Activated CD4-positive, alpha-beta T cell treated with anti-CD3 and anti-CD28 coated beads, Interleukin-2, amount 10 ng/mL, durations not matched to agents 24 days and 14 days (primary cell): ENCODE measurements around the gene FADD. TPM values are rescaled to one million over a fixed set of nuclear protein-coding genes. Genes with fewer than 3 reads are reported as not detected.
"Not testable (repeated sequence)": the region's sequence is repeated elsewhere in the genome, so short reads cannot be mapped to it uniquely, and the experiment has no call there.

Experiments used
- DNase-seq: peaks from one replicate; pipeline ENCODE4 v3.0.0; 2022
- H3K27ac Mint-ChIP-seq: one replicate; pipeline ENCODE4 v1.8.0; 2022; ENCODE audit warnings: mild to moderate bottlenecking, mixed read lengths
- H3K27me3 Mint-ChIP-seq: one replicate; pipeline ENCODE4 v1.8.0; 2022; ENCODE audit warnings: mixed read lengths
- H3K36me3 Mint-ChIP-seq: one replicate; pipeline ENCODE4 v1.8.0; 2022; ENCODE audit warnings: low read depth, mild to moderate bottlenecking, mixed read lengths
- H3K4me1 Mint-ChIP-seq: one replicate; pipeline ENCODE4 v1.8.0; 2021; ENCODE audit warnings: mixed read lengths
- H3K4me3 Mint-ChIP-seq: one replicate; pipeline ENCODE4 v1.8.0; 2022; ENCODE audit warnings: mild to moderate bottlenecking, moderate library complexity, mixed read lengths
- H3K9me3 Mint-ChIP-seq: one replicate; pipeline ENCODE4 v1.8.0; 2021; ENCODE audit warnings: mixed read lengths
- intact Hi-C: fragments of 100-400 bp; cut with micrococcal nuclease; formaldehyde crosslinking; loops from one replicate; pipeline ENCODE4 v1.15.1; 2023
- total RNA-seq: library from RNA; stranded (reverse); gene quantifications from 2 replicates; pipeline ENCODE4 v1.2.3, GENCODE V29; 2022

Gene FADD
- total RNA-seq, 1 donor from 2014 or later: 44.4 TPM

DNA sequence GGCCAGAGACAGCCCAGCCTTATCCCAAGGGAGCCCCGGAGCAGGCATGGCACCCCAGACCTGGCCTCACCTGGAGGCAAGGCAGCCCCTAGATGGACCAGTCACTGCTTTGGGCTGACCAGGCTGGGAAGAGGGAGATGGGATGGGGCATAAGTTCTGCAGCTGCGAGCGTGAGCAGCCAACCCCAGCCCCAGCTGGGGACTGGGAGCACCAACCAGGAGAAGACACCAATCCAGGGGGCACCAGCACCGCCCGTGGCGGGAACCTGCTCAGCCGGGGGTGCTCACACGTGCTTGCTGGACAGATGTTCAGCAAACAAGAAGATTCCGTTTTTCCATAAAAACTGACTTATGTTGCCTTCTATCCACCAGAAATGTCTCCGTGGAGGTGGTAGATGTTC is 16.2 kb upstream of the FADD start:
- Mint-ChIP-seq H3K4me1 (peaks cover 3% of the 10 kb centered on the region), H3K4me3 (no peak overlapping the region), H3K36me3 (no peaks in the 10 kb centered on the region), H3K27ac (no peak overlapping the region), H3K9me3 (no peaks in the 10 kb centered on the region), H3K27me3 (no peaks in the 10 kb centered on the region)
- intact Hi-C loops: no loop called here
- no peak for DNase-seq

DNA sequence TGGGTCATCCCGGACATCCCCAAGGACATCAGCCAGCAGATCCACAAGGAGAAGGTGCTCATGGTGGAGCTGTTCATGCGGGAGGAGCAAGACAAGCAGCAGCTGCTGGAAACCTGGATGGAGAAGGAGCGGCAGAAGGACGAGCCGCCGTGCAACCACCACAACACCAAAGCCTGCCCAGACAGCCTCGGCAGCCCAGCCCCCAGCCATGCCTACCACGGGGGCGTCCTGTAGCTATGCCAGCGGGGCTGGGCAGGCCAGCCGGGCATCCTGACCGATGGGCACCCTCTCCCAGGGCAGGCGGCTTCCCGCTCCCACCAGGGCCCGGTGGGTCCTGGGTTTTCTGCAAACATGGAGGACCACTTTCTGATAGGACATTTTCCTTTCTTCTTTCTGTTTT is 15.3 kb upstream of the FADD start:
- Mint-ChIP-seq H3K4me1 (peaks cover 3% of the 10 kb centered on the region), H3K27me3 (no peaks in the 10 kb centered on the region), H3K4me3 (no peak overlapping the region), H3K27ac (no peak overlapping the region), H3K9me3 (no peaks in the 10 kb centered on the region), H3K36me3 (no peaks in the 10 kb centered on the region)
- no peak for DNase-seq
- intact Hi-C loops: no loop called here

GRCh38 chr11:70189622-70190021 is 13.5 kb upstream of the FADD start:
- H3K9me3 Mint-ChIP-seq: no peaks in the 10 kb centered on the region
- no peak overlapping the region for H3K4me3 Mint-ChIP-seq
- H3K4me1 Mint-ChIP-seq: peaks cover 3% of the 10 kb centered on the region
- no peaks in the 10 kb centered on the region for H3K27me3 Mint-ChIP-seq
- DNase-seq: no peak
- no peaks in the 10 kb centered on the region for H3K36me3 Mint-ChIP-seq
- no peak overlapping the region for H3K27ac Mint-ChIP-seq
- intact Hi-C loops: no loop called here

DNA sequence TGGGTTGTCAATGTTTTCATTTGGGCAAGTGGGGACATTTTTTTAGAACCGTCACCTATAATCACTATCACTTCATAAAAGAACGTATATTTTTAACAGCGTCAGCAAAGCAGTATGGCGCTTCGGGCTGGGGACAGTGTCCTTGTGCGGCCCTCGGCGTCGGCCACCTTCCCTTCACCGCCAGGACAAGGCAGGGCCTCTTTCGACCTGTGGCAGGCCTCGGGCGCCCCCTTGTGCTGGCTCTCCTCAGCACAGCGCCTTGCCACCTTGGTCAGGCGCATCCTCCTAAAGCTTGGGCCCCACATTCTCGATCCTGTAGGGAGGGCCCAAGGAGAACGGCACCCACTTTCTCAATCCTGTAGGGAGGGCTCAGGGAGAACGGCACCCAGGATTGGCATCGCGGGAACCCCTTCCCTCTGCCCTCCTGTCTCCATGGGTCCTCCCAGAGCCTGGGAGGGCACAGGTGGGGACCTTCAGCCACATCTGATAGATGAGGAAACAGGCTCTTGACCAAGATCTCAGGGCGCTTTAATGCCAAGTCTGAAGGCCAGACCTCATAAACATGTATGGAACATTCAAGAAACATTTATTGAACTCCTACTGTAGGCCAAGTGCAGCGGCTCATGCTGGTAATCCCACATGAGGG is 11.5 kb upstream of the FADD start:
- H3K4me3 Mint-ChIP-seq: no peak overlapping the region
- peaks cover 3% of the 10 kb centered on the region for H3K4me1 Mint-ChIP-seq
- intact Hi-C loops: no loop called here
- H3K27ac Mint-ChIP-seq: no peak overlapping the region
- H3K9me3 Mint-ChIP-seq: no peaks in the 10 kb centered on the region
- no peaks in the 10 kb centered on the region for H3K27me3 Mint-ChIP-seq
- DNase-seq: peak; percentile 90
- no peaks in the 10 kb centered on the region for H3K36me3 Mint-ChIP-seq

DNA sequence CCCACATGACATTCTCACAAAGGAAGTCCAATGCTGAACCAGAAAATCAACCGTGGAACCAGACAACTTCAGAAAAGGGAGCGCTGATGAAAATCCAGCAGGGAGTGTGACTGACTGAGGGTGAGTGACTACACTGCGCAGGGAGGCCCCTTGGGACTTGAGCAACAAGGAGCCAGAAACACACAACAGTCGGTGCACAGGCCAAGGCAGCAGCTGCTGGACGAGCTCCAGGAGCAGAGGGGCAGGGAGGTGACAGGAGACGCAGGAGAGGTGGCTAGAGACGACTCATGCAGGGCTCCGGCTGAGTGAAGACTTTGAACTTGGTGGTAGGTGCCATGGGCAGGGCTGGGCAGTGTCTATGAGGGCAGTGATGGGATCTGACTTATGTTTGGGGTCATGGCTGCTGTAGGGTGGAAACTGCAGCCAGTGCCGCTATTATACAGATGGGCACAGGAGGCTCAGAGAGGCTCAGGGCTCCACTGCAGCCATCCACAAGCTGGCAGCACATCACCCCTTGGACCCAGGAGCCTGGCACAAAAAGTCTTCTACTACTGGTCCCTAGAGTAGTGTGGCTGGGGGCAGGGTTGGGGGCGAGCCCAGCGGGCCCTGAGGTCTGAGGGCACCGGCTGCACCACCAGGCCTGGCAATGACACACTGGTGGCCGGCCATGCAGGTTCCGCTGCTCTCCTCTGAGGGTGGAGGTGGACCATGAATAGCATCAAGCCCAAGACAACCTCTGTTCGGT is 10.3 kb upstream of the FADD start:
- Mint-ChIP-seq H3K36me3 (no peaks in the 10 kb centered on the region), H3K4me3 (no peak overlapping the region), H3K27ac (no peak overlapping the region), H3K9me3 (no peaks in the 10 kb centered on the region), H3K4me1 (peaks cover 3% of the 10 kb centered on the region), H3K27me3 (no peaks in the 10 kb centered on the region)
- intact Hi-C loops: no loop called here
- no peak for DNase-seq

DNA sequence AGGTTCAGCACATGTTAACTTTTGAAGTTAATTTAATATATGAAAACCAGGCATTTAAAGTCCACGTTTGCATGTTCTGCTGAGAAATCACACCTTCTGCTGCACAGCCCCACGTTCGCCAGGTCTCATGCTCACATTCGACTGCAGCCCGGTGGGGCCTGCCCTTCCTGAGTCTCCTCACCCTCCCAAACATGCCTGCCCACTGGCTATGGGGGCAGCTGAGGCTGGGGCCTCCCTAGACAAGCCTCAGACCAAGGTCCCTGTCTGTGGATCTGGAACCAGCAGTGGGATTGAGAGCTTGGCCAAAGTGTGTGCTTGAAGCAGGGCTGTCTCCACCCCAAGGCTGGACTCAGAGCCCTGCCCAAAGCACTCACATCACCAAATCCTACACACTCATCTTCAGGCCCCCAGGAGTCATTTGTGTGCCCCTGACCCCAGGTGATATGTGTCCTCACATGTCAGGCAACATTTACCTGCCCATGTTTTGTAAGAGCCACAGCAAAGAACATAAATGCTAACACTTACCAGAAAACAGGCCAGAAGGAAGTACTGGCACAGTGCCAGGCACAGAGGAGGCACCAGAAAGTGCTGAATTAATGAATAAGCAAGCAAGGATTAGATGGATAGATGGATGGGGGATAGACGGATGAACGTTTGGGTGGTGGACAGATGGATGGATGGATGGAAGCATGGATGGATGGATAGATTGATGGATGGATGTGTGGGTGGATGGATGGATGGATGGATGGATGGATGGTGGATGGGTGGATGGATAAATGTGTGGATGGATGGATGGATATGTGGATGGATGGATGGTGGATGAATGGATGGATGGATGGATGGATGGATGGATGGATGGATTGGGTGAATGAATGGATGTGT is 9.4 kb upstream of the FADD start:
- Mint-ChIP-seq H3K36me3 (no peaks in the 10 kb centered on the region), H3K9me3 (no peaks in the 10 kb centered on the region), H3K27me3 (no peaks in the 10 kb centered on the region), H3K4me3 (no peak overlapping the region), H3K27ac (no peak overlapping the region), H3K4me1 (peaks cover 3% of the 10 kb centered on the region)
- intact Hi-C loops: no loop called here
- DNase-seq: no peak

- DNase-seq: no peak
- no peak overlapping the region for H3K4me3 Mint-ChIP-seq
- peaks cover 3% of the 10 kb centered on the region for H3K4me1 Mint-ChIP-seq
- H3K27me3 Mint-ChIP-seq: peaks cover 2% of the 10 kb centered on the region
- intact Hi-C loops: loop anchor here (5.0 kb wide), 1 partner anchor 508 kb away; no protein-coding TSS in a partner anchor
- no peak overlapping the region for H3K27ac Mint-ChIP-seq
- no peaks in the 10 kb centered on the region for H3K9me3 Mint-ChIP-seq
- no peaks in the 10 kb centered on the region for H3K36me3 Mint-ChIP-seq
Observed at GRCh38 chr11:70194792-70195791, 8.0 kb upstream of the FADD start.

GRCh38 chr11:70200212-70200844 is 2.8 kb upstream of the FADD start:
- Mint-ChIP-seq H3K9me3 (no peaks in the 10 kb centered on the region), H3K4me1 (peaks cover 16% of the 10 kb centered on the region), H3K27ac (no peak overlapping the region), H3K4me3 (no peak overlapping the region), H3K36me3 (peaks cover 16% of the 10 kb centered on the region), H3K27me3 (peaks cover 2% of the 10 kb centered on the region)
- intact Hi-C loops: loop anchor here (5.0 to 10.0 kb wide), 3 partner anchors 194 to 1358 kb away; partner anchors contain the start of genes CPT1A, CTTN and NADSYN1
- no peak for DNase-seq

- Mint-ChIP-seq H3K4me1 (peaks cover 24% of the 10 kb centered on the region), H3K36me3 (peaks cover 23% of the 10 kb centered on the region)
- H3K4me3 Mint-ChIP-seq, DNase-seq, H3K27me3 Mint-ChIP-seq, H3K9me3 Mint-ChIP-seq, H3K27ac Mint-ChIP-seq: not testable (repeated sequence)
- intact Hi-C loops: loop anchor here (5.0 to 10.0 kb wide), 3 partner anchors 194 to 1359 kb away; partner anchors contain the start of genes CPT1A, CTTN and NADSYN1
Observed at GRCh38 chr11:70201047-70201446, 2.0 kb upstream of the FADD start.

DNA sequence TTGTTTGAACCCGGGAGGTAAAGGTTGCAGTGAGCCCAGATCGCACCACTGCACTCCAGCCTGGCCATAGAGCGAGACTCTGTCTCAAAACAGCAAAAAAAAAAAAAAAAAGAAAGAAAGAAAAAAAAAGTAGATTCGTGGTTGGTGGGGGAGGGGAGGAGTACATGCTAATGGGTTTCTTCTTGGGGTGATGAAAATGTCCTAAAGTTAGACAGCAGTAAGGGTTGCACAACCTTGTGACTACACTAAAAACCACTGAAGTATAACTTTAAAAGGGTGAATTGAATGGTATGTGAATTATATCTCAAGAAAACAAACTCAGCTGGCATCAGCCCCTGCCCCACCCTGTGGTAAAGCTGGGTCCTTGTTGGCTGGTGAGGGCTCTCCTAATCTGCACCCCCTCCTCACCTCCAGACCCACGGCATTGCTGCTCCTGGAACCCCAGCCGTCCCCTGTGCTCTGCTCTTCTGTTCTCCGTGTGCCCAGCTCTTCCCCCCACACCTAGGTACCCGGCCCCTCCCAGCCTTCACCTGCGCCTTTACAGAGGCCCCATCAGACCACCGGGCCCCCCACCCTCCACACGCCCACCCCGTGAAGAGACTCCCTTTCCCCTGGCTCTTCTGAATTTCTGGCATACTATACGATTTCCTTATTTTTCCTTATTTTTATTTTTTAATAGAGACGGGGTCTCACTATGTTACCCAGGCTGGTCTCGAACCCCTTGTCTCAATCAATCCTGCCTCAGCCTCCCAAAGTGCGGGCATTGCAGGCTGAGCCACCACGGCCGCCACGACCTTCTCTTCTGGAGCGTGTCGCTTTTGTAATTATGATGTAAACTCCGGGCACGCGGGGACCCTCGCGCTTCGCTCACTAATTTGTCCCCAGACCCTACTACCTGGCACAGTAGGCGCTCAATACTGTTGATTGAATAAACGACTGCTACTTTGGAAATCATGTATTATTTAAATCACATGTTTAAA is 924 bp upstream of the FADD start:
- Mint-ChIP-seq H3K9me3 (no peaks in the 10 kb centered on the region), H3K27me3 (peaks cover 2% of the 10 kb centered on the region), H3K36me3 (peaks cover 32% of the 10 kb centered on the region), H3K4me3 (peak overlapping the region; percentile 93), H3K27ac (peak overlapping the region; percentile 96), H3K4me1 (peaks cover 27% of the 10 kb centered on the region)
- no peak for DNase-seq
- intact Hi-C loops: loop anchor here (2.0 to 10.0 kb wide), 4 partner anchors 163 to 1360 kb away; partner anchors contain the start of genes CPT1A, CTTN and NADSYN1

GRCh38 chr11:70203751-70204465 is 812 bp downstream of the FADD start:
- peaks cover 45% of the 10 kb centered on the region for H3K36me3 Mint-ChIP-seq
- intact Hi-C loops: loop anchor here (1.0 to 10.0 kb wide), 6 partner anchors 66 to 1362 kb away; partner anchors contain the start of genes CPT1A, CTTN, LTO1 and NADSYN1
- peak overlapping the region; percentile 93 for H3K4me3 Mint-ChIP-seq

More at GRCh38 chr11:70203751-70204465, 812 bp downstream of the FADD start:
- DNase-seq: peak; percentile 95
- Mint-ChIP-seq H3K27me3 (peaks cover 2% of the 10 kb centered on the region), H3K4me1 (peaks cover 27% of the 10 kb centered on the region), H3K27ac (peak overlapping the region; percentile 96), H3K9me3 (no peaks in the 10 kb centered on the region)
